ENCODE results near the gene AFF3. TPM values are rescaled to one million over a fixed set of nuclear protein-coding genes. Genes with fewer than 3 reads are reported as not detected.
"Not testable (repeated sequence)": the region's sequence is repeated elsewhere in the genome, so short reads cannot be mapped to it uniquely, and the experiment has no call there.

The AFF3 gene
- total and polyA plus RNA-seq, 10 of the 15 experiments (the other 5 are each of a cell fraction or from before 2014, with no cell fraction given) = 0.26 to 5.5 (median 3.0) TPM

DNA sequence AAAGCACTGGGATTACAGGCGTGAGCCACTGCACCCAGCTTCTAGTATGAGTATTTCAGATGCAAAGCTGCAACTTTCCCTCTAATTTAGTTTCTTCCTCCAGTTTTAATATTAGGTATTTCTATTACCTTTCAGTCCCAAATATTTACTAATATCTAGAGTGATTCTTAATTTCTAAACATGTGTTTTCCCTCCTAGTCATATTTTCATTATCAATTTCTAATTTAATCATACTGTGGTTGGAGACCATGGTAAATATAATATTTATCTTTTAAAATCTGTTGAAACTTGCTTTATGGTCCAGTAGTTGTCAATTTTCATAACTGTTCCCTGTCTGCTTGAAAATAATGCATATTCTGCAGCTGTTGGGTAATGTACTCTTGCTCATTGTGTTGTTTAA is 406.6 kb downstream of the AFF3 start (continued):
- TF ChIP-seq BHLHE40 (IDR thresholded peaks at IDR 0.05; ENCODE audit: borderline replicate concordance in 1 of 2, low read depth in 2 of 2, low read length in 1 of 2) (no peak), NFIC (IDR thresholded peaks at IDR 0.05; ENCODE audit: low read depth, low read length) (peak; percentile 91), RAD21 (IDR thresholded peaks at IDR 0.05; ENCODE audit: insufficient read depth, low read depth, low read length) (no peak), EP300 (IDR thresholded peaks at IDR 0.05; ENCODE audit: borderline replicate concordance in 1 of 2, control insufficient read depth in 1 of 2, low read depth in 2 of 2, low read length in 2 of 2) (peak in 1 of 2 experiments; percentile 8; a peak in 1 of 4 replicates), POU2F2 (IDR thresholded peaks at IDR 0.05; ENCODE audit: borderline replicate concordance, low read depth, low read length) (no peak), BMI1 (IDR thresholded peaks at IDR 0.05; ENCODE audit: borderline replicate concordance) (no peak), MEF2B (IDR thresholded peaks at IDR 0.05; ENCODE audit: partially characterized antibody, poor library complexity, severe bottlenecking) (no peak), SPI1 (IDR thresholded peaks at IDR 0.05; ENCODE audit: borderline replicate concordance, insufficient read depth, low read depth, low read length) (no peak), ESRRA (IDR thresholded peaks at IDR 0.05; ENCODE audit: low read length) (no peak)
- TF ChIP-seq, protein P1, sequence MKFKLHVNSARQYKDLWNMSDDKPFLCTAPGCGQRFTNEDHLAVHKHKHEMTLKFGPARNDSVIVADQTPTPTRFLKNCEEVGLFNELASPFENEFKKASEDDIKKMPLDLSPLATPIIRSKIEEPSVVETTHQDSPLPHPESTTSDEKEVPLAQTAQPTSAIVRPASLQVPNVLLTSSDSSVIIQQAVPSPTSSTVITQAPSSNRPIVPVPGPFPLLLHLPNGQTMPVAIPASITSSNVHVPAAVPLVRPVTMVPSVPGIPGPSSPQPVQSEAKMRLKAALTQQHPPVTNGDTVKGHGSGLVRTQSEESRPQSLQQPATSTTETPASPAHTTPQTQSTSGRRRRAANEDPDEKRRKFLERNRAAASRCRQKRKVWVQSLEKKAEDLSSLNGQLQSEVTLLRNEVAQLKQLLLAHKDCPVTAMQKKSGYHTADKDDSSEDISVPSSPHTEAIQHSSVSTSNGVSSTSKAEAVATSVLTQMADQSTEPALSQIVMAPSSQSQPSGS (IDR thresholded peaks at IDR 0.05; ENCODE audit: low read length) = peak; percentile 71
- TF ChIP-seq, protein P2, sequence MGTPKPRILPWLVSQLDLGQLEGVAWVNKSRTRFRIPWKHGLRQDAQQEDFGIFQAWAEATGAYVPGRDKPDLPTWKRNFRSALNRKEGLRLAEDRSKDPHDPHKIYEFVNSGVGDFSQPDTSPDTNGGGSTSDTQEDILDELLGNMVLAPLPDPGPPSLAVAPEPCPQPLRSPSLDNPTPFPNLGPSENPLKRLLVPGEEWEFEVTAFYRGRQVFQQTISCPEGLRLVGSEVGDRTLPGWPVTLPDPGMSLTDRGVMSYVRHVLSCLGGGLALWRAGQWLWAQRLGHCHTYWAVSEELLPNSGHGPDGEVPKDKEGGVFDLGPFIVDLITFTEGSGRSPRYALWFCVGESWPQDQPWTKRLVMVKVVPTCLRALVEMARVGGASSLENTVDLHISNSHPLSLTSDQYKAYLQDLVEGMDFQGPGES (IDR thresholded peaks at IDR 0.05) = no peak

DNA sequence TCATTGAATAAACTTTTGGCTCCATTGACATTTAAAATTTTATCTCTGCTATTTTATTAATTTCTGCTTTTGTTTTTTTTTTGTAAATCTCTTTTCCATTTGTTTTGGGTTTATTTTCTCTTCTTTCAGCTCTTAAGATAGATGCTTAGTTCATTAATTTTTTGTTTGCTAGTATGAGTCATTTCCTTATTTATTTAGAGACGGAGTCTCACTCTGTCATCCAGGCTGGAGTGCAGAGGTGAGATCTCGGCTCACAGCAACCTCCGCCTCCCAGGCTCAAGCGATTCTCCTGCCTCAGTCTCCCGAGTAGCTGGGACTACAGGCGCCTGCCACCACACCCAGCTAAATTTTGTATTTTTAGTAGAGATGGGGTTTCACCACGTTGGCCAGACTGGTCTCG is 407.1 kb downstream of the AFF3 start:
- ATAC-seq; BruUV-seq (replicated peaks); H2AFZ ChIP-seq (ENCODE audit: control insufficient read depth, low read depth, low read length); FAIRE-seq; in situ Hi-C loops (cut with MboI); CTCF ChIA-PET; RAD21 ChIA-PET (ENCODE audit: unreplicated experiment); H3K79me2 ChIP-seq (ENCODE audit: control insufficient read depth, insufficient read depth, low read length); H3K4me3 ChIP-seq; H3K9ac ChIP-seq (ENCODE audit: control insufficient read depth, insufficient read depth, low read length); H3K4me1 ChIP-seq (ENCODE audit: control insufficient read depth, insufficient read depth, low read length); H3K4me2 ChIP-seq (ENCODE audit: control insufficient read depth, insufficient read depth); H3K36me3 ChIP-seq (ENCODE audit: control insufficient read depth in 2 of 2, insufficient read depth in 2 of 2, low read length in 1 of 2); POLR2A ChIA-PET; H4K20me1 ChIP-seq (ENCODE audit: control insufficient read depth, insufficient read depth); H3K27ac ChIP-seq (ENCODE audit: control insufficient read depth, insufficient read depth); H3K27me3 ChIP-seq (replicated peaks in 1 of 2; ENCODE audit: control insufficient read depth in 2 of 2, insufficient read depth in 2 of 2, low read length in 1 of 2); DNase-seq (ENCODE audit: low read depth, low spot score); H3K9me3 ChIP-seq (replicated peaks; ENCODE audit: control insufficient read depth, insufficient read depth, low read length): not testable (repeated sequence)
- WGBS (ENCODE audit: insufficient coverage, insufficient replicate concordance, low lambda C conversion rate, missing lambda C conversion rate) = 16% methylated on average over 8 of the region's 8 CpGs
- SMC1A ChIA-PET (ENCODE audit: uncharacterized antibody, unreplicated experiment) = interaction anchor here (0.6 kb wide), 1 partner anchor 1124 kb away, joined by 3 read pairs; no protein-coding TSS in a partner anchor
- intact Hi-C loops (cut with micrococcal nuclease; ENCODE audit: unreplicated experiment) = loop anchor here (10.0 kb wide), 1 partner anchor 509 kb away; no protein-coding TSS in a partner anchor

Measured in GM12878 (cell line).